Hepatocyte (in vitro differentiated cells): ENCODE results near the gene ADGRV1.

ENCODE experiments used
- EZH2 ChIP-seq: fragments of 200-600 bp; sonication (generic); IDR thresholded peaks from 2 replicates; pipeline ENCODE4 v1.6.1; 2016; ENCODE audit warnings: antibody characterized with exemption, mild to moderate bottlenecking, borderline replicate concordance
- EZH2phosphoT487 ChIP-seq: fragments of 200-600 bp; sonication (generic); IDR thresholded peaks from one replicate; pipeline ENCODE4 v1.6.1; 2018; ENCODE audit warnings: antibody characterized with exemption, mild to moderate bottlenecking, low read depth, moderate library complexity; ENCODE audit not compliant: unreplicated experiment, severe bottlenecking
- TF ChIP-seq, protein P1 (sequence below): fragments of 200-600 bp; sonication (generic); IDR thresholded peaks from 2 replicates; pipeline ENCODE4 v1.5.1; 2016; ENCODE audit warnings: antibody characterized with exemption, mild to moderate bottlenecking; ENCODE audit not compliant: poor library complexity

DNA sequence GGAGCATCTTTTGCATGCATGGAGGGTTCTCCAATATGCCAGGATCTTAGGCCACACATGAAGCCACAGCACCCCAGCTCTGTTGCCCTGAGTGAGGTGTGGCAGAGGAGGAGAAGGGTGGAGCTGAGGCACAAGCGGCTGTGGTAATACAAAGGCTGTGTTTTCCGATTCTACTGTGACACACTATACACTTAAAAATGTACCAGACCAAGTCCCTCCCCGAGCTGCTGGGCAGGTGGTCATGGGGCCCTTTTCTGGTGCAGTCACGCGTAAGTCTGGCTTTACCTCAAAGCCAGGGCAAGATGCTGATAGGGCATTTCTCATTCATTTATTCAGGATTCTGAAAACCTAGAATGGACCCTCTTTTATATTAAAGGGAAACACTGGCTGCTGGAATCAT, 3.7 kb downstream of the ADGRV1 start:
- TF ChIP-seq, protein P1, sequence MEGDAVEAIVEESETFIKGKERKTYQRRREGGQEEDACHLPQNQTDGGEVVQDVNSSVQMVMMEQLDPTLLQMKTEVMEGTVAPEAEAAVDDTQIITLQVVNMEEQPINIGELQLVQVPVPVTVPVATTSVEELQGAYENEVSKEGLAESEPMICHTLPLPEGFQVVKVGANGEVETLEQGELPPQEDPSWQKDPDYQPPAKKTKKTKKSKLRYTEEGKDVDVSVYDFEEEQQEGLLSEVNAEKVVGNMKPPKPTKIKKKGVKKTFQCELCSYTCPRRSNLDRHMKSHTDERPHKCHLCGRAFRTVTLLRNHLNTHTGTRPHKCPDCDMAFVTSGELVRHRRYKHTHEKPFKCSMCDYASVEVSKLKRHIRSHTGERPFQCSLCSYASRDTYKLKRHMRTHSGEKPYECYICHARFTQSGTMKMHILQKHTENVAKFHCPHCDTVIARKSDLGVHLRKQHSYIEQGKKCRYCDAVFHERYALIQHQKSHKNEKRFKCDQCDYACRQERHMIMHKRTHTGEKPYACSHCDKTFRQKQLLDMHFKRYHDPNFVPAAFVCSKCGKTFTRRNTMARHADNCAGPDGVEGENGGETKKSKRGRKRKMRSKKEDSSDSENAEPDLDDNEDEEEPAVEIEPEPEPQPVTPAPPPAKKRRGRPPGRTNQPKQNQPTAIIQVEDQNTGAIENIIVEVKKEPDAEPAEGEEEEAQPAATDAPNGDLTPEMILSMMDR = no peak
- TF ChIP-seq EZH2 (no peak), EZH2phosphoT487 (no peak)
